Measurements from ENCODE around the gene DENND1B.

DNA sequence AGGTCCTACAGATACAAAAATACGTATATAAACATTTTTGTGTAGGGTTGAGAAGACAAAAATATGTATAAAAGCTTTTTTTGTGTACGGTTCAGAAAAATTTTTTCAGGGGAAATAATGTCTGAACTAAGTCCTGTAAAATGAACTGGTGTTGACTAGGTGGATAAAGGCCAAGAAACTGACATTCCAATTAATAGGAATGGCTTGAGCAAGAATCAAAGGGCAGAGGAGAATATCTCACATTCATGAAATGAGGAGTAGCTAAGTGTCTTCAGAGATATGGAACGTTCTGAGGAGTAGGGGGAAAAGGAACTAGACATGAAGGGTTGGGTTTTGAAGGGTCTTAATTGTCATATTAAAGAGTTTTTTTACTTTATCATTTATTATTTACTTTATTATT is 231.2 kb downstream of the DENND1B start:
- TF ChIP-seq, protein P1, sequence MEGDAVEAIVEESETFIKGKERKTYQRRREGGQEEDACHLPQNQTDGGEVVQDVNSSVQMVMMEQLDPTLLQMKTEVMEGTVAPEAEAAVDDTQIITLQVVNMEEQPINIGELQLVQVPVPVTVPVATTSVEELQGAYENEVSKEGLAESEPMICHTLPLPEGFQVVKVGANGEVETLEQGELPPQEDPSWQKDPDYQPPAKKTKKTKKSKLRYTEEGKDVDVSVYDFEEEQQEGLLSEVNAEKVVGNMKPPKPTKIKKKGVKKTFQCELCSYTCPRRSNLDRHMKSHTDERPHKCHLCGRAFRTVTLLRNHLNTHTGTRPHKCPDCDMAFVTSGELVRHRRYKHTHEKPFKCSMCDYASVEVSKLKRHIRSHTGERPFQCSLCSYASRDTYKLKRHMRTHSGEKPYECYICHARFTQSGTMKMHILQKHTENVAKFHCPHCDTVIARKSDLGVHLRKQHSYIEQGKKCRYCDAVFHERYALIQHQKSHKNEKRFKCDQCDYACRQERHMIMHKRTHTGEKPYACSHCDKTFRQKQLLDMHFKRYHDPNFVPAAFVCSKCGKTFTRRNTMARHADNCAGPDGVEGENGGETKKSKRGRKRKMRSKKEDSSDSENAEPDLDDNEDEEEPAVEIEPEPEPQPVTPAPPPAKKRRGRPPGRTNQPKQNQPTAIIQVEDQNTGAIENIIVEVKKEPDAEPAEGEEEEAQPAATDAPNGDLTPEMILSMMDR (conservative IDR thresholded peaks at IDR 0.05; ENCODE audit: low read length): no peak
- no peak for TF ChIP-seq EZH2phosphoT487 (IDR thresholded peaks at IDR 0.05; ENCODE audit: borderline replicate concordance)
